GM21786 (cell line): Measurements from ENCODE around the gene CXCR1.
A peak's percentile ranks its signal among the peaks of the same experiment; 100 is the strongest.
"Not testable (repeated sequence)": the region's sequence is repeated elsewhere in the genome, so short reads cannot be mapped to it uniquely, and the experiment has no call there.

ENCODE experiments used
- ATAC-seq: cut with Tn5 transposase; IDR thresholded peaks from one replicate; pipeline ENCODE4 v1.9.1; 2021; ENCODE audit not compliant: unreplicated experiment

CXCR1 gene

GRCh38 chr2:218166791-218167190, at the start of gene CXCR1:
CXCR1 (minus strand) TSS chr2:218166962; CDS start chr2:218165211, 1,751 bp downstream.
- ATAC-seq: no peak

GRCh38 chr2:218216336-218216673, 49.5 kb upstream of the CXCR1 start:
- no peak for ATAC-seq

- ATAC-seq: no peak
Measured at GRCh38 chr2:218214116-218214515, 47.4 kb upstream of the CXCR1 start.

GRCh38 chr2:218209078-218209477, 42.3 kb upstream of the CXCR1 start:
- no peak for ATAC-seq

GRCh38 chr2:218202266-218202665, 35.5 kb upstream of the CXCR1 start:
- no peak for ATAC-seq

GRCh38 chr2:218196974-218197373, 30.2 kb upstream of the CXCR1 start:
- ATAC-seq: no peak

- no peak for ATAC-seq
Measured at GRCh38 chr2:218194880-218195279, 28.1 kb upstream of the CXCR1 start.

- no peak for ATAC-seq
Measured at GRCh38 chr2:218193701-218194100, 26.9 kb upstream of the CXCR1 start.

GRCh38 chr2:218192902-218193430, 26.2 kb upstream of the CXCR1 start:
- ATAC-seq: no peak

- ATAC-seq: no peak
Measured at GRCh38 chr2:218188528-218188927, 21.8 kb upstream of the CXCR1 start.

GRCh38 chr2:218187296-218188015, 20.7 kb upstream of the CXCR1 start:
- no peak for ATAC-seq

GRCh38 chr2:218186876-218187275, 20.1 kb upstream of the CXCR1 start:
- ATAC-seq: no peak

- peak; percentile 65 for ATAC-seq
Measured at GRCh38 chr2:218186355-218186766, 19.6 kb upstream of the CXCR1 start.

- ATAC-seq: no peak
Measured at GRCh38 chr2:218184331-218184730, 17.6 kb upstream of the CXCR1 start.

- ATAC-seq: no peak
Measured at GRCh38 chr2:218180467-218181114, 13.8 kb upstream of the CXCR1 start.

GRCh38 chr2:218179782-218180181, 13.0 kb upstream of the CXCR1 start:
- ATAC-seq: no peak

GRCh38 chr2:218172845-218173244, 6.1 kb upstream of the CXCR1 start:
- no peak for ATAC-seq

GRCh38 chr2:218171744-218172143, 5.0 kb upstream of the CXCR1 start:
- ATAC-seq: not testable (repeated sequence)

GRCh38 chr2:218169757-218170546, 3.2 kb upstream of the CXCR1 start:
- no peak for ATAC-seq

GRCh38 chr2:218168635-218169462, 2.1 kb upstream of the CXCR1 start:
- peak; percentile 65 for ATAC-seq

GRCh38 chr2:218168016-218168415, 1.3 kb upstream of the CXCR1 start:
- no peak for ATAC-seq
